Parathyroid adenoma (tissue), 2 donors: ENCODE data around the gene SPRR2A.

Experiments used
- H2AFZ ChIP-seq: fragments of 300-600 bp; sonication (generic); one replicate; pipeline ENCODE4 v1.7.0; 2017; ENCODE audit warnings: antibody characterized with exemption, mild to moderate bottlenecking
- H3K27ac ChIP-seq: fragments of 300-600 bp; sonication (generic); one replicate; pipeline ENCODE4 v1.7.0; 2017
- H3K27me3 ChIP-seq: fragments of 300-600 bp; sonication (generic); one replicate; pipeline ENCODE4 v1.7.0; 2017; ENCODE audit warnings: low read length; ENCODE audit not compliant: control insufficient read depth, insufficient read depth
- H3K36me3 ChIP-seq: fragments of 300-600 bp; sonication (generic); one replicate; pipeline ENCODE4 v1.7.0; 2017; ENCODE audit warnings: low read length; ENCODE audit not compliant: control insufficient read depth, insufficient read depth
- H3K4me1 ChIP-seq: fragments of 300-600 bp; sonication (generic); one replicate; pipeline ENCODE4 v1.7.0; 2017; ENCODE audit warnings: control low read depth
- H3K4me2 ChIP-seq: fragments of 300-600 bp; sonication (generic); one replicate; pipeline ENCODE4 v1.7.0; 2017; ENCODE audit warnings: low read length
- H3K4me3 ChIP-seq: fragments of 300-600 bp; sonication (generic); one replicate; pipeline ENCODE4 v1.7.0; 2017; ENCODE audit warnings: low read depth, low read length
- H3K79me2 ChIP-seq: fragments of 300-600 bp; sonication (generic); one replicate; pipeline ENCODE4 v1.7.0; 2017; ENCODE audit warnings: control low read depth
- H3K9ac ChIP-seq: fragments of 300-600 bp; sonication (generic); one replicate; pipeline ENCODE4 v1.7.0; 2017; ENCODE audit warnings: mild to moderate bottlenecking
- H3K9me3 ChIP-seq: fragments of 300-600 bp; sonication (generic); one replicate; pipeline ENCODE4 v1.7.0; 2017; ENCODE audit warnings: low read length; ENCODE audit not compliant: control insufficient read depth
- TF ChIP-seq, protein P1 (sequence below): fragments of 300-600 bp; sonication (generic); IDR thresholded peaks from one replicate; pipeline ENCODE4 v1.7.0; 2017; ENCODE audit warnings: antibody characterized with exemption, mild to moderate bottlenecking
- donor health status: primary hyperparathyroidism.

SPRR2A gene

GRCh38 chr1:153057375-153057774, at the start of gene SPRR2A:
Gene SPRR2A (minus strand): TSS chr1:153057512. CDS start chr1:153056735, 777 bp downstream.
- no peak within 1 kb of the TSS for H3K4me2 ChIP-seq
- no peak within 1 kb of the TSS for H3K9ac ChIP-seq
- H3K9me3 ChIP-seq = no peaks in the 10 kb centered on the region
- TF ChIP-seq, protein P1, sequence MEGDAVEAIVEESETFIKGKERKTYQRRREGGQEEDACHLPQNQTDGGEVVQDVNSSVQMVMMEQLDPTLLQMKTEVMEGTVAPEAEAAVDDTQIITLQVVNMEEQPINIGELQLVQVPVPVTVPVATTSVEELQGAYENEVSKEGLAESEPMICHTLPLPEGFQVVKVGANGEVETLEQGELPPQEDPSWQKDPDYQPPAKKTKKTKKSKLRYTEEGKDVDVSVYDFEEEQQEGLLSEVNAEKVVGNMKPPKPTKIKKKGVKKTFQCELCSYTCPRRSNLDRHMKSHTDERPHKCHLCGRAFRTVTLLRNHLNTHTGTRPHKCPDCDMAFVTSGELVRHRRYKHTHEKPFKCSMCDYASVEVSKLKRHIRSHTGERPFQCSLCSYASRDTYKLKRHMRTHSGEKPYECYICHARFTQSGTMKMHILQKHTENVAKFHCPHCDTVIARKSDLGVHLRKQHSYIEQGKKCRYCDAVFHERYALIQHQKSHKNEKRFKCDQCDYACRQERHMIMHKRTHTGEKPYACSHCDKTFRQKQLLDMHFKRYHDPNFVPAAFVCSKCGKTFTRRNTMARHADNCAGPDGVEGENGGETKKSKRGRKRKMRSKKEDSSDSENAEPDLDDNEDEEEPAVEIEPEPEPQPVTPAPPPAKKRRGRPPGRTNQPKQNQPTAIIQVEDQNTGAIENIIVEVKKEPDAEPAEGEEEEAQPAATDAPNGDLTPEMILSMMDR = no peak
- H2AFZ ChIP-seq = no peak within 1 kb of the TSS
- H3K79me2 ChIP-seq = no peaks in the 10 kb centered on the region
- no peaks in the 10 kb centered on the region for H3K27me3 ChIP-seq
- no peak within 1 kb of the TSS for H3K27ac ChIP-seq
- no peak within 1 kb of the TSS for H3K4me3 ChIP-seq
- no peaks in the 10 kb centered on the region for H3K4me1 ChIP-seq
- no peaks in the 10 kb centered on the region for H3K36me3 ChIP-seq

DNA sequence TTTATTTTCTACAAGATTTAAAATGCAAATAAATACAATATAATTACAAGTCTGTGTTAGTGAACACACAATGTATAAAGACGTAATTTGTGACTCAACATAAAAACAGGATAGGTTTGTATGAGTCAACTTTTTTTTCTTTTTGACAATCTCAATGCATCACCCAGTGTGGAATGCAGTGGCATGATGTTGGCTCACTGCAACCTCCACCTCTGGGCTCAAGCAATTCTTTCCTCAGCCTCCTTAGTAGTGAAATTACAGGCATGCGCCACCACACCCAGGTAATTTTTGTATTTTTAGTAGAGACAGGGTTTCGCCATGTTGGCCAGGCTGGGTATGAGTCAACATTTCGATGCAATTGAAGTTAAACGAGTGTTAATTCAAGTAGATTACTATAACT, 42.9 kb upstream of the SPRR2A start:
- Histone ChIP-seq H3K9ac (no peak overlapping the region), H3K27ac (no peak overlapping the region), H3K9me3 (no peaks in the 10 kb centered on the region), H3K27me3 (no peaks in the 10 kb centered on the region), H3K36me3 (no peaks in the 10 kb centered on the region), H3K4me1 (no peaks in the 10 kb centered on the region), H2AFZ (no peak overlapping the region), H3K4me3 (no peak overlapping the region), H3K4me2 (no peak overlapping the region), H3K79me2 (no peaks in the 10 kb centered on the region)
- TF ChIP-seq, protein P1 = no peak

- Histone ChIP-seq H3K4me1 (no peaks in the 10 kb centered on the region), H3K9ac (no peak overlapping the region), H2AFZ (no peak overlapping the region), H3K4me2 (no peak overlapping the region), H3K27me3 (no peaks in the 10 kb centered on the region), H3K36me3 (no peaks in the 10 kb centered on the region), H3K9me3 (no peaks in the 10 kb centered on the region), H3K27ac (no peak overlapping the region), H3K79me2 (no peaks in the 10 kb centered on the region), H3K4me3 (no peak overlapping the region)
- TF ChIP-seq, protein P1 = no peak
Observed at GRCh38 chr1:153099461-153100045, 42.2 kb upstream of the SPRR2A start.

GRCh38 chr1:153095764-153096163, 38.5 kb upstream of the SPRR2A start:
- TF ChIP-seq, protein P1 = no peak
- Histone ChIP-seq H3K9me3 (no peaks in the 10 kb centered on the region), H2AFZ (no peak overlapping the region), H3K79me2 (no peaks in the 10 kb centered on the region), H3K36me3 (no peaks in the 10 kb centered on the region), H3K4me1 (no peaks in the 10 kb centered on the region), H3K4me2 (no peak overlapping the region), H3K27ac (no peak overlapping the region), H3K4me3 (no peak overlapping the region), H3K27me3 (no peaks in the 10 kb centered on the region), H3K9ac (no peak overlapping the region)

DNA sequence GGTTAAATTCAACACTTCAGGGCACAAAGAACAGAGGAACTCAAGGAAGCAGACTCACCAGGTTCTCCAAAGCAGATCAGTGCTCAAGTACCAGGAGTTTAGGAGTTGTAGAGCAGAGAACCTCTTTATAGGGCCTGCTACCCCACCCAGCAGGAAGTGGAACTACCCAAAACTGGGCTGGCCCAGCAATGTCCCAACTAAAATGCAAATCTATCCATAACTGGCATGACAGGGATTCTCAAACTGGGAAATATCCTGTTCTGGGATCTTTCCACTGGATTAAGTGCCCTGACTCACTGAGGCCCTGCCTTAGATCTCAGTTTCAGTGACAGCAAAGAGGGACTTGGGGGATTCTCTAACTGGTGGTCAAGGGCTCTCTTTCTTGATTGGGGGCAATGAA, 37.1 kb upstream of the SPRR2A start, which contains the start of gene SPRR2E:
TSS of gene SPRR2E (minus strand) at position 101 of the 400 bp plus-strand sequence. CDS start 775 bp downstream, outside the sequence.
- Histone ChIP-seq H3K36me3 (no peaks in the 10 kb centered on the region), H3K27me3 (no peaks in the 10 kb centered on the region), H3K9ac (no peak within 1 kb of the TSS), H3K4me1 (no peaks in the 10 kb centered on the region), H2AFZ (no peak within 1 kb of the TSS), H3K4me3 (no peak within 1 kb of the TSS), H3K9me3 (no peaks in the 10 kb centered on the region), H3K4me2 (no peak within 1 kb of the TSS), H3K27ac (no peak within 1 kb of the TSS), H3K79me2 (no peaks in the 10 kb centered on the region)
- TF ChIP-seq, protein P1 = no peak
